SK-N-SH (cell line): Measurements from ENCODE around the gene ERC1.

Experiments
- CHD2 ChIP-seq: fragments of 150-350 bp; IDR thresholded peaks from 2 replicates; pipeline ENCODE4 v1.6.1; 2018; ENCODE audit warnings: low read length; ENCODE audit not compliant: partially characterized antibody
- CTCF ChIP-seq: fragments of 200-600 bp; sonication (generic); IDR thresholded peaks from 2 replicates; pipeline ENCODE4 v1.6.1; 2017; ENCODE audit warnings: antibody characterized with exemption, mild to moderate bottlenecking, moderate library complexity
- EP300 ChIP-seq, 2 experiments: IDR thresholded peaks; 2 replicates each; pipeline versions ENCODE4 v1.4.0 to v1.6.1; 2012; ENCODE audit warnings: borderline replicate concordance in 1 of 2, low read depth in 1 of 2, low read length in 1 of 2
- EZH2phosphoT487 ChIP-seq: fragments of 200-600 bp; sonication (generic); IDR thresholded peaks from 2 replicates; pipeline ENCODE4 v1.6.1; 2017; ENCODE audit warnings: low read depth, mixed run types, mild to moderate bottlenecking, antibody characterized with exemption, moderate library complexity, borderline replicate concordance
- GABPA ChIP-seq: IDR thresholded peaks from 2 replicates; pipeline ENCODE4 v1.4.0; 2012; ENCODE audit warnings: low read depth, mild to moderate bottlenecking
- MAX ChIP-seq: IDR thresholded peaks from 2 replicates; pipeline ENCODE4 v1.4.0; 2012; ENCODE audit warnings: low read depth
- NFIC ChIP-seq: IDR thresholded peaks from 2 replicates; pipeline ENCODE4 v1.4.0; 2012; ENCODE audit warnings: borderline replicate concordance
- RAD21 ChIP-seq: IDR thresholded peaks from 2 replicates; pipeline ENCODE4 v1.6.1; 2012; ENCODE audit warnings: mild to moderate bottlenecking, low read length
- USF2 ChIP-seq: fragments of 150-350 bp; IDR thresholded peaks from 2 replicates; pipeline ENCODE4 v1.6.1; 2017; ENCODE audit warnings: antibody characterized with exemption, low read length, low read depth, borderline replicate concordance
- TF ChIP-seq, protein P1 (sequence below): IDR thresholded peaks from 2 replicates; pipeline ENCODE4; 2012

- no peak for TF ChIP-seq USF2
- TF ChIP-seq CTCF: no peak
- TF ChIP-seq, protein P1, sequence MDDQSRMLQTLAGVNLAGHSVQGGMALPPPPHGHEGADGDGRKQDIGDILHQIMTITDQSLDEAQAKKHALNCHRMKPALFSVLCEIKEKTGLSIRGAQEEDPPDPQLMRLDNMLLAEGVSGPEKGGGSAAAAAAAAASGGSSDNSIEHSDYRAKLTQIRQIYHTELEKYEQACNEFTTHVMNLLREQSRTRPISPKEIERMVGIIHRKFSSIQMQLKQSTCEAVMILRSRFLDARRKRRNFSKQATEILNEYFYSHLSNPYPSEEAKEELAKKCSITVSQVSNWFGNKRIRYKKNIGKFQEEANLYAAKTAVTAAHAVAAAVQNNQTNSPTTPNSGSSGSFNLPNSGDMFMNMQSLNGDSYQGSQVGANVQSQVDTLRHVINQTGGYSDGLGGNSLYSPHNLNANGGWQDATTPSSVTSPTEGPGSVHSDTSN: no peak
- TF ChIP-seq EZH2phosphoT487: no peak
- no peak for TF ChIP-seq MAX
- no peak for TF ChIP-seq CHD2
- no peak for TF ChIP-seq NFIC
- TF ChIP-seq RAD21: no peak
- TF ChIP-seq GABPA: no peak
- no peak for TF ChIP-seq EP300 (IDR thresholded peaks at IDR 0.05; ENCODE audit: borderline replicate concordance in 1 of 2, low read depth in 1 of 2, low read length in 1 of 2)
Measured at GRCh38 chr12:1138691-1139090, 147.7 kb downstream of the ERC1 start.
